GM19324 (cell line): Measurements from ENCODE around the gene KBTBD3.

Experiments used
- ATAC-seq: cut with Tn5 transposase; IDR thresholded peaks from one replicate; pipeline ENCODE4 v1.9.1; 2021; ENCODE audit warnings: mild to moderate bottlenecking, moderate library complexity; ENCODE audit not compliant: unreplicated experiment, low FRiP score

The KBTBD3 gene

GRCh38 chr11:106076919-106077608 lies at the start of gene KBTBD3:
Gene KBTBD3 (minus strand): TSS chr11:106077347. CDS start chr11:106059097, 18,250 bp downstream.
- ATAC-seq, result peak; percentile 99

- ATAC-seq, result no peak
Measured at GRCh38 chr11:106121570-106122320, 44.6 kb upstream of the KBTBD3 start.

GRCh38 chr11:106105986-106106385 lies 28.8 kb upstream of the KBTBD3 start:
- ATAC-seq, result no peak

- no peak for ATAC-seq
Measured at GRCh38 chr11:106101819-106102218, 24.7 kb upstream of the KBTBD3 start.

GRCh38 chr11:106101370-106101769 lies 24.2 kb upstream of the KBTBD3 start:
- ATAC-seq, result no peak

- ATAC-seq, result no peak
Measured at GRCh38 chr11:106098893-106099553, 21.9 kb upstream of the KBTBD3 start.

- ATAC-seq, result no peak
Measured at GRCh38 chr11:106092446-106092845, 15.3 kb upstream of the KBTBD3 start.

- peak; percentile 94 for ATAC-seq
Measured at GRCh38 chr11:106091480-106092123, 14.5 kb upstream of the KBTBD3 start.

GRCh38 chr11:106088896-106089295 lies 11.7 kb upstream of the KBTBD3 start:
- ATAC-seq, result no peak

GRCh38 chr11:106087815-106088435 lies 10.8 kb upstream of the KBTBD3 start:
- no peak for ATAC-seq

- no peak for ATAC-seq
Measured at GRCh38 chr11:106086850-106087249, 9.7 kb upstream of the KBTBD3 start.

GRCh38 chr11:106086135-106086534 lies 9.0 kb upstream of the KBTBD3 start:
- no peak for ATAC-seq

- ATAC-seq, result no peak
Measured at GRCh38 chr11:106082096-106082495, 4.9 kb upstream of the KBTBD3 start.

GRCh38 chr11:106077609-106078455 lies 685 bp upstream of the KBTBD3 start, which contains the start of gene AASDHPPT:
Gene AASDHPPT (plus strand): TSS chr11:106077662. CDS start chr11:106077711, 49 bp downstream.
- ATAC-seq, result peak; percentile 22

- no peak for ATAC-seq
Measured at GRCh38 chr11:106076171-106076918, 802 bp downstream of the KBTBD3 start.

GRCh38 chr11:106072804-106073203 lies 4.3 kb downstream of the KBTBD3 start:
- ATAC-seq, result no peak

- no peak for ATAC-seq
Measured at GRCh38 chr11:106070606-106071005, 6.5 kb downstream of the KBTBD3 start.

GRCh38 chr11:106063009-106063408 lies 14.1 kb downstream of the KBTBD3 start:
- no peak for ATAC-seq
